GM18519 (cell line): ENCODE results near the gene QSOX1.
"Not testable (repeated sequence)": the region's sequence is repeated elsewhere in the genome, so short reads cannot be mapped to it uniquely, and the experiment has no call there.

Experiments used
- ATAC-seq: cut with Tn5 transposase; IDR thresholded peaks from one replicate; pipeline ENCODE4 v1.9.1; 2021; ENCODE audit warnings: mild to moderate bottlenecking, moderate library complexity; ENCODE audit not compliant: unreplicated experiment, low FRiP score

QSOX1 gene

GRCh38 chr1:180185971-180186645 is 31.4 kb downstream of the QSOX1 start:
- no peak for ATAC-seq

- ATAC-seq = no peak
Measured at GRCh38 chr1:180186831-180187230, 32.2 kb downstream of the QSOX1 start.

- no peak for ATAC-seq
Measured at GRCh38 chr1:180187626-180188025, 33.0 kb downstream of the QSOX1 start.

- no peak for ATAC-seq
Measured at GRCh38 chr1:180188091-180188506, 33.4 kb downstream of the QSOX1 start.

- no peak for ATAC-seq
Measured at GRCh38 chr1:180188684-180189175, 34.1 kb downstream of the QSOX1 start.

- ATAC-seq = no peak
Measured at GRCh38 chr1:180190091-180190490, 35.4 kb downstream of the QSOX1 start.

GRCh38 chr1:180192172-180192571 is 37.5 kb downstream of the QSOX1 start:
- ATAC-seq = no peak

GRCh38 chr1:180193141-180194047 is 38.7 kb downstream of the QSOX1 start:
- no peak for ATAC-seq

GRCh38 chr1:180194048-180194425 is 39.4 kb downstream of the QSOX1 start:
- ATAC-seq = no peak

- no peak for ATAC-seq
Measured at GRCh38 chr1:180194546-180195207, 40.0 kb downstream of the QSOX1 start.

- no peak for ATAC-seq
Measured at GRCh38 chr1:180195401-180195800, 40.7 kb downstream of the QSOX1 start.

GRCh38 chr1:180195916-180196315 is 41.2 kb downstream of the QSOX1 start:
- no peak for ATAC-seq

- no peak for ATAC-seq
Measured at GRCh38 chr1:180196436-180197003, 41.9 kb downstream of the QSOX1 start.

- ATAC-seq = no peak
Measured at GRCh38 chr1:180197231-180197630, 42.6 kb downstream of the QSOX1 start.

GRCh38 chr1:180198196-180198595 is 43.5 kb downstream of the QSOX1 start:
- ATAC-seq = no peak

- ATAC-seq = no peak
Measured at GRCh38 chr1:180198611-180199010, 43.9 kb downstream of the QSOX1 start.

- no peak for ATAC-seq
Measured at GRCh38 chr1:180199018-180199417, 44.3 kb downstream of the QSOX1 start.

GRCh38 chr1:180201451-180202200 is 47.0 kb downstream of the QSOX1 start:
- no peak for ATAC-seq

GRCh38 chr1:180202588-180202987 is 47.9 kb downstream of the QSOX1 start:
- not testable (repeated sequence) for ATAC-seq

GRCh38 chr1:180204231-180204630 is 49.6 kb downstream of the QSOX1 start:
- ATAC-seq = no peak
